RWPE1 (cell line): Measurements from ENCODE around the gene MAN2B2.
A peak's percentile ranks its signal among the peaks of the same experiment; 100 is the strongest.

Experiments used
- CTCF ChIA-PET: fragments of 350-600 bp; sonication (Branson Sonifier 250); formaldehyde crosslinking; extraction: SDS; loops from one replicate; lab custom pipeline; 2021; lab: Yijun Ruan, JAX
- POLR2A ChIA-PET: fragments of 400-600 bp; formaldehyde crosslinking; extraction: SDS; loops from one replicate; lab custom pipeline; 2020; ENCODE audit warnings: antibody characterized with exemption; ENCODE audit not compliant: low non-redundant PET; lab: Yijun Ruan, JAX
- DNase-seq: peaks from one replicate; pipeline ENCODE4 v3.0.0; 2012; ENCODE audit warnings: low spot score
- H3K27ac ChIP-seq: fragments of 450-650 bp; 2 replicates; pipeline ENCODE4 v1.5.1; 2017
- CTCF ChIP-seq: fragments of 450-650 bp; conservative IDR thresholded peaks from 2 replicates; pipeline ENCODE4 v1.5.1; 2017; ENCODE audit warnings: low read depth, mild to moderate bottlenecking

The MAN2B2 gene

GRCh38 chr4:6540879-6541278 lies 34.1 kb upstream of the MAN2B2 start:
- CTCF ChIA-PET, result no interaction called here
- POLR2A ChIA-PET, result no interaction called here
- no peak for DNase-seq
- TF ChIP-seq CTCF, result no peak
- H3K27ac ChIP-seq, result no peak overlapping the region

- TF ChIP-seq CTCF, result no peak
- no peak for DNase-seq
- POLR2A ChIA-PET, result no interaction called here
- CTCF ChIA-PET, result interaction anchor here (0.5 kb wide), 1 partner anchor 198 kb away, joined by 3 read pairs; no protein-coding TSS in a partner anchor
- H3K27ac ChIP-seq, result no peak overlapping the region
These were observed 33.2 kb upstream of the MAN2B2 start for GRCh38 chr4:6541789-6542188.

- no peak overlapping the region for H3K27ac ChIP-seq
- no peak for DNase-seq
- CTCF ChIA-PET, result no interaction called here
- POLR2A ChIA-PET, result no interaction called here
- no peak for TF ChIP-seq CTCF
These were observed 32.0 kb upstream of the MAN2B2 start for GRCh38 chr4:6542951-6543350.

- no peak overlapping the region for H3K27ac ChIP-seq
- TF ChIP-seq CTCF, result no peak
- DNase-seq, result no peak
- POLR2A ChIA-PET, result no interaction called here
- CTCF ChIA-PET, result interaction anchor here (0.6 to 1.4 kb wide), 11 partner anchors 20 to 960 kb away, joined by 3 to 6 read pairs (median 3); no protein-coding TSS in a partner anchor
These were observed 28.9 kb upstream of the MAN2B2 start for GRCh38 chr4:6546091-6546490.

GRCh38 chr4:6546681-6547447 lies 28.1 kb upstream of the MAN2B2 start:
- peak; percentile 90 for TF ChIP-seq CTCF
- no peak overlapping the region for H3K27ac ChIP-seq
- POLR2A ChIA-PET, result no interaction called here
- CTCF ChIA-PET, result interaction anchor here (0.6 to 1.4 kb wide), 12 partner anchors 12 to 960 kb away, joined by 3 to 6 read pairs (median 3); no protein-coding TSS in a partner anchor
- DNase-seq, result peak; percentile 56

GRCh38 chr4:6548201-6548881 lies 26.6 kb upstream of the MAN2B2 start:
- peak; percentile 8 for DNase-seq
- ChIA-PET POLR2A (no interaction called here), CTCF (interaction anchor here (0.7 kb wide), 1 partner anchor 302 kb away, joined by 3 read pairs; no protein-coding TSS in a partner anchor)
- H3K27ac ChIP-seq, result no peak overlapping the region
- peak; percentile 19; the same call in 1 of the 2 replicates for TF ChIP-seq CTCF
